OCI-M1 (cell line): Measurements from ENCODE around the gene RTL10.

Experiments used
- DNase-seq: peaks from one replicate; lab custom pipeline; 2025; lab: John Stamatoyannopoulos, UW

The RTL10 gene

DNA sequence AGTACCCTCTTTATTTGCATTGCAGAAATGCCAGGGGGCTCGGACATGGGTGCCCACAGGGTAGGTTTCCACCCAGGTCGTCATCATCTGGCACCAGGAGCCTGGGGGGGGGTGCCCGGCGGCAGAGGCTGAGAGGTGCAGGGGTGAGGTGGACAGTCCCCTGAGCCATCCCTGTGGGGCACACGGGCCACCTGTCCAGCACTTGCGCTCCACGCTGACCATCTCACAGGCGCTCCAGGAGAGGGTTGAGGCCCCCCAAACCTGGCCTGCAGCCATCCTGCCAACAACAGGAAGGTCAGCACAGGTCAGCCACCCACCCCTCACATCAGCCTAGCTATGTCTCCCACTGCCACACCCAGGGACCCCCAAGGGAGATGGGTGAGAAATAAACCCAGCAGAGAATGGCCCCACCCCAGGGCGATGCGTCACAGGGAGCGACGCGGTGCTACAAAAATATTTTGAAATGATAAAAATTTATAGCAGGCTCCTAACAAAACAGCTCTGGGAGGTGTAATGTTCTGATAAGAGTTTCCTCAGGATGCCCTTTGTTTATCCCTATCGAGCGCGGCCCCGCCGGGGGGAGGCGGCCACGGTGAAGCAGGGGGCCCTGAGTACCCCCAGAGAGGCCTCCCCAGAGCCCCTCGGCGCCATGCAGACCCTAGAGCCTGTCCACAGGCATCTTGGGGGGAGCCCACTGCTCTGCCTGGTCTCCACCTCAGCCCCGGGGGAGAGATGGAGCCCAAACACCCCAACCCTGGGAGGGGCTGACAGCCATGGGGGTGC, 21.0 kb upstream of the RTL10 start:
- DNase-seq, result no peak

- DNase-seq, result no peak
Measured at GRCh38 chr22:19875061-19875530, 20.4 kb upstream of the RTL10 start.

GRCh38 chr22:19874307-19875060, 19.8 kb upstream of the RTL10 start:
- no peak for DNase-seq

DNA sequence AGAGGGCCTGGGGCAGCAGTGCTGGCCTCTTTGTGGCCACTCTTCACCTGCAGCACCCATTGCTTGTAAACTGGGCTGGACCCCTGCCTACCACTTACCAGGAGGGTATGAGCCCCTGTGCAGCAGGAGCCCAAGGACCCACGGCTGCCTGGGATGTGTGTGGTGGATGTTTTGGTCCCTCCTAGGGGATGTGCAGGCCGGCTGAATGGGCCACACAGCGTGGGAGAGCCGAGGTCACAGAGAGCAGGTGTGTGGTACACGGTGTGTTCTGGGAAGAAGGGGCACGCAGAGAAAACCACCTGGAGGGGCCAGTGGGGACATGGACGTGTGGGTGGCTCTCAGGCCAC, 19.3 kb upstream of the RTL10 start:
- no peak for DNase-seq

GRCh38 chr22:19873138-19873959, 18.7 kb upstream of the RTL10 start:
- DNase-seq, result no peak

DNA sequence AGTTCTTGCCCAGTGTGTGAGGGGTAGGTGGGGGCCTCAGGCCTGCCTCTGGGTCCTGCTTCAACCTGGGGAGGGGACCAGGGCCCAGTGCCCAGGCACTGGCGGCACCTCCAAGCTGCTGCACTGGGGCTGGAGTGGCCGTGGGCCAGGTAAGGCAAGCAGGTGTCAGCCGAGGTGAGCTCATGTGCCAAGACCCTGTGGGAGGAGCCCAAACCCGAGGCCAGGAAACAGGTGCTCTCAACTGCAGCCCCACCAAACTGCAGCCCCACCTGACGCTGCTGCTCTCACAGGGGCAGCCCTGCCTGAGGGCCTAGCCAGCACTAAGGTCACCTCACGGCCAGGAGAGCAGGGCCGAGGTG, 18.1 kb upstream of the RTL10 start:
- DNase-seq, result no peak

- DNase-seq, result no peak
Measured at GRCh38 chr22:19871845-19872778, 17.4 kb upstream of the RTL10 start.

DNA sequence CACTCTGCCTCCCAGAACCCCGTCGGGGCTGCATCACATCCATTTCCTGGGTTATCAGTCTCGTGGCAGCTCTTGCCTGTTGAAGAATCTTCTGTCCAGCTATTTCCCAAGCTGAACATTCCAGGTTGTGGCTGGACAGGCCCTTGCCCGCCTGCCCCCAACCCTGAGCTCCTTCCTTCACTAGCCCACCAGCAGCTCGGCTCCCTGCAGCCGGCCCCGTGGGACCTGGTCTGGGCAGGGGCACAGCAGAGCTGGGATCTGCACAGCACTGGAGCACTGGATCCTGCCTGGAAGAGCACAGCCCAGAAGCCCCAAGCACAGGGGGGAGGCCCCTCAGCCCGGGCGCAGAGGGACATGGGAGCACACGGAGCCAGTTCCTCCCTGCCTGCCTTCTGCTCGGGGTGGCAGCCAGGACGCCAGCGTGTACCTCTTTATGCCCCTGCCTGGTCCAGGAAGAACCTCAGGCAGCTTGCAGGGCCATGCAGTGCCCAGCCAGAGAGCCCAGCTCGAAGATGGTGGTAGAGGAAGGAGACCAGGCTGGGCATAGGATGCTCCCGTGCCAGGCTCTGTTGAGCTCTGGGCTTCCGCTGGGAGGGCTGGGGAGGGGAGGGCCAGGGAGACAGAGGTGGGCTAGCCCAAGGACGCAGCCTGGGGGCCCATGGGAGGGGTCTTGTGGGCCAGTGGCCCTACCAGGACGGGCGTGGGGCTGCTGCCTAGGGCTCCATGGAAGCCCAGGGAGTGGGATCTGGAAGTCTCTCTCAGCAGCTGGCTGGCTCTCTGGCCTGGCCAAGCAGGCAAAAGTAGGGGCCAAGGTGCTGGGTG, 16.6 kb upstream of the RTL10 start:
- no peak for DNase-seq

DNA sequence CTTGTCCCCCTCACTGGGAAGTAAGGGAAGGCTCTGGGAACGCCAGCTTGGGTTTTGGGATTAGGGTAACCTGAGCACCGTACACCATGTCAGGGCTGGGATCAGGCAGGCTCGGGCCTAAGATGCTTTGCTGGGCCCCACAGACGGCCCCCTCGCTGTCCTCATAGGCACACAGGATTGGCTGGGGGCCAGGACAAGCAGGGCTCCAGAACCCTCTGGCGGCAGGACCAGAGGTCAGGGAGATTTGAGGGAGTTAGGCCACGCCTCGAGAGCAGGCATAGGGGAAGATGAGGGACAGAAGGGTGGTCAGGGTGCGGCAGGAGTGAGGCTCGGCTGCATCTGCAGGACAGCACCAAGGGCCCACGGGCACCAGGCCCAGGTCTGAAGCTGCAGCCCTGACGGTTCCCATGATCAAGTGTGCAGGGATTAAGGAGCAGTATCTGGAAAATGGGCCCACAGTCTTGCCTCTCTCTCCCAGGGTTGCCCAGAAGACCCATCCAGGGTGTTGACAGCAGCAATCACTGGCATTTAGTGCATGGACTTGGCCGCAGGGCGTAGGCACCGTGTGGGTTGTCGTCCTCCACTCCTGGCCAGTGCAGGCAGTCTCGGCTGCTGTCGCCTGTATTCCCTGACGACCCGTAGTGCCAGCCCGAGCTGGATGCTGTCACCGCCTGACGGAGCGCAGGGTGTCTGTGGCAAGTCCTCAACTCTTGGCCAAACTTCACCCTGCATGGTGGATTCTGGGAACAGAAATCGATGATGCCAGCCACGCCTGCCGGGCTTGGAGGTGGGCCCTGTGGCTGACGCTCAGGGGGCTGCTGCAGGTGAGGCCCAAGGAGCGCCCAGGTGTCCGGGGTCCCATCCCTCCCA, 15.7 kb upstream of the RTL10 start:
- DNase-seq, result no peak

DNA sequence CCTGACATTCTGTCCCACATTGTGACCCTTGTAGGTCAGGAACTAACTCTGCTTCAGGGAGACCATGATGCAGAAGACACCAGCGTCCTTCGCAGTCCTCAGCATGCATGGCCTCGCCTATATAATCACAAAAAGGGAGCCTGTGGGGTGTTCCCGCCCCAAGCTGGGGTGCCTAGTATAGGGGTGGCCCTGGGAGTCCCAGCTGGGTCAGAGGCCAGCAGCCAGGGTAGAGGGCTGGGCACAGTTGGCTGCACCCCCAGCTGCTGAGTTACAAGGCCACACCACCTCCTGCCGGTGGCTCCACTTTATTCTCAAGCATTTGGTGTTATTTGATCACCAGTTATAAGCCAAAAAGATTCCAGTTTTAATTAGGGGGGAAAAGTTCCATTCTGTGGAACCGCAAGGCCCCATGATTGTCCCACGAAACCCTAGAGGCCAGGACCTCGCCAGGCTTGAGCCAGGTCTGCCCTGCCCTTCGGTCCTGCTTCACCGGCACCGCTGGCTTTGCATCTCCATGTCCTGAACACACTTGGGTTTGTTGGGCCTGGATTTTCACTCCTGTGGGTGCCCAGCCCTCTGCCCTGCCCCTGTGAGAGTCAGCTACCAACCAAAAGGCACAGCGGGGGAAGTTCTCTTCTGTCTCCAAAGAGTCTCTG, 15.0 kb upstream of the RTL10 start:
- DNase-seq, result no peak

DNA sequence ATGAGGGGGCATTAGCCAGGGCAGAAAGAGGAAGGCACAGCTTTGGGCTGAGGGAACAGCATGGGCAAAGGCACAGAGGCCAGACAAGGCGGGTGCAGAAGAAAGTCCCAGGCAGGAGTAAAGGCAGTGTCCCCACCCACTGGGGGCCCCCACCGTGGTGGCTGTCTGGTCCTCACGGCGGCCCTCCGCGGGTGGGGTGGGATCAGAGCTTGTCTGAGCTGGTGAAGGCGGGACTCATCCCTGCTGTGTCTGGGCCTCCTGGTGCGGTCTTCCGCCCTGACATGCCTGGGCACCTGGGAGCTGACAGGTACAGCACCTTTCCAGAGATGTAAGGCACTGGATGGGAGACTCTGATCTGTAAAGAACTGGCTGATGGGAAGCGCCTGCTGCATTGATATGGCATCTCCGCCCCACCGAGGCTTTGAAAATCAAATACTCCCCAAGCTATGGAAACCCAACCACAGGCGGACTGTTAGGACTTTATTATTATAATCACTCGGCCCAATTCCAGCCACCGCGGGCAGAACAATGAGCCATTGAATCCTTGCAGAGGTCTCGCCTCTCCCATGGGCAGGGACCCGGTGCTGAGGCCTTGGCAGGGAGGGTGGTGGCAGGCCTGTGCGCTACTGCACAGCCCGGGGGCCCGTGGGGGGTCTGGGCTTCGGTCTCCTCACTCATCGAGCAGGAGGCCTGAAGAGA, 14.2 kb upstream of the RTL10 start:
- no peak for DNase-seq

GRCh38 chr22:19868333-19868732, 13.7 kb upstream of the RTL10 start:
- DNase-seq, result no peak

DNA sequence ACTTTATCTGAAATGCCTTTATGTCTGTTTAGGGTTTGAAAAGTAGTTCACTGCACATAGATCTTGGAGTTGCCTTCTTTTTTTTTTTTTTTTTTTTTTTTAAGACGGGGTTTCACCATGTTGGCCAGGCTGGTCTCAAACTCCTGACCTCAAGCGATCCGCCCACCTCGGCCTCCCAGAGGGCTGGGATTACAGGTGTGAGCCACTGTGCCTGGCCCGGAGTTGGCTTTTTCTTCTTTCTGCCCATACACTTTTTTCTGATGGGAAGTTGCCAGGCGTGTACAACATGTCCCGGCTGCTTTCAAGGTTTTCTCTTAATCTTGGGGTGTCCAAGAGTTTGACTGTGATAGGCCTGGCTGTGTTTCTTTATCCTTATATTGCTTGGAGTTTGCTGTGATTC, 12.9 kb upstream of the RTL10 start:
- no peak for DNase-seq

GRCh38 chr22:19866665-19867009, 12.0 kb upstream of the RTL10 start:
- no peak for DNase-seq

- DNase-seq, result no peak
Measured at GRCh38 chr22:19865141-19865829, 10.6 kb upstream of the RTL10 start.

DNA sequence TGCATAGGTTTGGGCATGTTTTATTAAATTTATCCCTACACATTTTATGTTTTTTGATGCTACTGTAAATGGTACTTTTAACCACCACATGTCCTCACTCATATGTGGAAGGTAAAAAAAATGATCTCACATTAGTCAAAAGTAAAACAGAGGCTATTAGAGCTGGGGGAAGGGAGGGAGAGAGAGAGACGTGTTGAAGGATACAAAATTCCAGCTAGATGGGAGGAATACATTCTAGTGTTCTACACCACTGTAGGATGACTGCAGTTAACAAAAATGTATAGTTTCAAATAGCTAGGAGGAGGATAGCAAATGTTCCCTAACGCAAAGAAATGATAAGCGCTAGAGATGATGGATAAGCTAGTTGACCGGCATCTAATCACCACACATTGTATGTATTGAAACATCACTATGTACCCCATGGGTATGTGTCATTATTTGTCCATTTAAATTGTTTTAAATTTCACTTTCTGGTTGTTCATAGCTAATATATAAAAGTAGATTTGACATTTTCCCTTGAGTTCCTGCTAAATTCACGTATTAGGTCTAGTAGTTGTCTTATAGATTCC, 9.9 kb upstream of the RTL10 start:
- DNase-seq, result no peak

GRCh38 chr22:19863571-19863970, 8.9 kb upstream of the RTL10 start:
- DNase-seq, result no peak
